ENCODE data around the gene PTPN9.

- TF ChIP-seq POLR2A (IDR thresholded peaks at IDR 0.05; ENCODE audit: low read depth, low read length) (no peak), PAX5 (IDR thresholded peaks at IDR 0.05; ENCODE audit: insufficient read depth, low read length, severe bottlenecking) (no peak), SPI1 (IDR thresholded peaks at IDR 0.05; ENCODE audit: low read depth, low read length) (no peak), POLR2AphosphoS5 (IDR thresholded peaks at IDR 0.05; ENCODE audit: low read depth, low read length) (no peak), TAF1 (IDR thresholded peaks at IDR 0.05; ENCODE audit: low read depth, low read length) (no peak), POU2F2 (IDR thresholded peaks at IDR 0.05; ENCODE audit: low read depth, low read length) (no peak)
These were observed 34.1 kb downstream of the PTPN9 start for GRCh38 chr15:75545064-75545463.

All from GM12891 (cell line).